B cell (primary cell): ENCODE measurements around the gene DEDD2. TPM values are rescaled to one million over a fixed set of nuclear protein-coding genes. Genes with fewer than 3 reads are reported as not detected.

Experiments
- ATAC-seq: fragments of 200-7000 bp; cut with Tn5 transposase; one replicate; pipeline ENCODE4 v1.10.0; 2021; ENCODE audit warnings: low read depth, mild to moderate bottlenecking, moderate number of reproducible peaks, moderate library complexity
- CTCF ChIA-PET: fragments of 350-600 bp; sonication (Branson Sonifier 250); formaldehyde crosslinking; loops from one replicate; lab custom pipeline; 2021; ENCODE audit warnings: antibody characterized with exemption, inconsistent platforms; lab: Charles Lee
- POLR2A ChIA-PET: fragments of 350-600 bp; sonication (Branson Sonifier 250); formaldehyde crosslinking; loops from one replicate; lab custom pipeline; 2021; ENCODE audit warnings: antibody characterized with exemption; lab: Charles Lee
- DNase-seq: peaks from one replicate; pipeline ENCODE4 v3.0.0; 2013
- H2AFZ ChIP-seq: 2 replicates; pipeline ENCODE4 v1.6.1; 2012; ENCODE audit warnings: mild to moderate bottlenecking, low read depth, low read length; ENCODE audit not compliant: insufficient read depth, poor library complexity, severe bottlenecking
- H3K27ac ChIP-seq, 2 donors: 1 replicate in 1 of 2; 2 replicates in 1 of 2; pipeline ENCODE4 v1.5.1; 2012 to 2013; ENCODE audit warnings: low read length in 2 of 2, mild to moderate bottlenecking in 2 of 2, moderate library complexity in 1 of 2
- H3K27me3 ChIP-seq, 4 experiments: fragments of 200-600 bp in 1 of 4; sonication (generic) in 1 of 4; replicated peaks in 1 of 4; 1 replicate in 2 of 4; 2 replicates in 2 of 4; pipeline versions ENCODE4 v1.6.1 to v1.7.0; 2013 to 2016; ENCODE audit warnings: low read length in 3 of 4, mild to moderate bottlenecking in 2 of 4, mixed read lengths in 1 of 4, moderate library complexity in 1 of 4; ENCODE audit not compliant: insufficient read depth in 4 of 4, control insufficient read depth in 3 of 4; ENCODE audit errors: control extremely low read depth in 1 of 4
- H3K36me3 ChIP-seq, 2 experiments: replicated peaks in 1 of 2; 1 replicate in 1 of 2; 2 replicates in 1 of 2; pipeline versions ENCODE4 v1.6.1 to v1.7.1; 2013; ENCODE audit warnings: low read length in 1 of 2; ENCODE audit not compliant: insufficient read depth in 2 of 2, control insufficient read depth in 1 of 2; ENCODE audit errors: control extremely low read depth in 1 of 2, extremely low read depth in 1 of 2
- H3K4me1 ChIP-seq, 2 donors: fragments of 200-600 bp in 1 of 2; sonication (generic) in 1 of 2; 1 replicate in 1 of 2; 2 replicates in 1 of 2; pipeline versions ENCODE4 v1.5.1 to v1.6.1; 2013 to 2017; ENCODE audit warnings: low read length in 2 of 2; ENCODE audit not compliant: control insufficient read depth in 2 of 2, insufficient read depth in 2 of 2
- H3K4me2 ChIP-seq: replicated peaks from 2 replicates; pipeline ENCODE3; 2012; ENCODE audit warnings: mild to moderate bottlenecking, low read depth, low read length; ENCODE audit not compliant: poor library complexity, severe bottlenecking
- H3K4me3 ChIP-seq, 5 experiments: fragments of 200-600 bp in 1 of 5; sonication (generic) in 1 of 5; 1 replicate in 3 of 5; 2 replicates in 2 of 5; pipeline versions ENCODE4 v1.5.1 to v1.7.0; 2011 to 2016; ENCODE audit warnings: low read length in 4 of 5, mild to moderate bottlenecking in 4 of 5, low read depth in 2 of 5, control low read depth in 1 of 5, moderate library complexity in 1 of 5; ENCODE audit not compliant: insufficient read depth in 1 of 5; ENCODE audit errors: control extremely low read depth in 1 of 5, extremely low read depth in 1 of 5
- H3K79me2 ChIP-seq: fragments of 200-600 bp; sonication (generic); one replicate; pipeline ENCODE4 v1.6.0; 2016; ENCODE audit warnings: low read length; ENCODE audit not compliant: control insufficient read depth, insufficient read depth
- H3K9ac ChIP-seq: fragments of 200-600 bp; sonication (generic); 2 replicates; pipeline ENCODE4 v1.6.1; 2017; ENCODE audit warnings: mild to moderate bottlenecking, low read length, moderate library complexity
- H3K9me3 ChIP-seq, 3 donors: one replicate each; pipeline versions ENCODE4 v1.6.1 to v1.7.1; 2013; ENCODE audit warnings: low read length in 2 of 3; ENCODE audit not compliant: control insufficient read depth in 2 of 3, insufficient read depth in 1 of 3; ENCODE audit errors: control extremely low read depth in 1 of 3
- H4K20me1 ChIP-seq: 2 replicates; pipeline ENCODE4 v1.6.0; 2012; ENCODE audit warnings: mild to moderate bottlenecking, low read length; ENCODE audit not compliant: insufficient read depth, control insufficient read depth, poor library complexity, severe bottlenecking
- H3K27ac Mint-ChIP-seq: one replicate; pipeline ENCODE4 v1.8.0; 2021; ENCODE audit warnings: mixed read lengths
- H3K27me3 Mint-ChIP-seq: one replicate; pipeline ENCODE4 v1.8.0; 2021; ENCODE audit warnings: mixed read lengths
- H3K4me1 Mint-ChIP-seq: one replicate; pipeline ENCODE4 v1.8.0; 2021; ENCODE audit warnings: mixed read lengths
- H3K4me3 Mint-ChIP-seq: one replicate; pipeline ENCODE4 v1.8.0; 2021; ENCODE audit warnings: mixed read lengths
- H3K9me3 Mint-ChIP-seq: one replicate; pipeline ENCODE4 v1.8.0; 2022; ENCODE audit warnings: mixed read lengths; ENCODE audit not compliant: insufficient read depth
- CTCF ChIP-seq: fragments of 200-600 bp; IDR thresholded peaks from one replicate; pipeline ENCODE4 v1.8.0; 2022; ENCODE audit warnings: antibody characterized with exemption, mild to moderate bottlenecking
- EZH2 ChIP-seq: IDR thresholded peaks from 2 replicates; pipeline ENCODE4 v1.6.1; 2012; ENCODE audit warnings: borderline replicate concordance, low read depth, mild to moderate bottlenecking, moderate library complexity, low read length; ENCODE audit not compliant: insufficient read depth, poor library complexity, severe bottlenecking
- WGBS: methylation state at CpG from one replicate; pipeline ENCODE4 v1.1.5; 2013; ENCODE audit warnings: missing lambda C conversion rate; ENCODE audit not compliant: insufficient coverage; 5-methylcytosine and 5-hydroxymethylcytosine counted together
- intact Hi-C: fragments of 100-400 bp; cut with micrococcal nuclease; formaldehyde crosslinking; loops from one replicate; pipeline ENCODE4 v1.10.0; 2022
- polyA plus RNA-seq: library from polyadenylated mRNA; depleted of rRNA; stranded (reverse); fragments of >200 nt; gene quantifications from 2 replicates; pipeline ENCODE4 v1.2.3, GENCODE V29; 2012
- total RNA-seq, 2 donors: library from RNA; stranded (reverse); fragments of 120-200 nt in 1 of 2; gene quantifications; 1 replicate in 1 of 2; 2 replicates in 1 of 2; pipeline versions ENCODE4 v1.2.3 to v1.2.4, GENCODE V29; 2013 to 2022

The DEDD2 gene
- total and polyA plus RNA-seq, 2 donors (not counting 1 experiment from before 2014, with no cell fraction given), result 52.8 to 90.6 TPM

GRCh38 chr19:42185277-42185676 lies 32.2 kb downstream of the DEDD2 start:
- no peaks in the 10 kb centered on the region for H3K9me3 ChIP-seq
- no peak overlapping the region for H3K27ac Mint-ChIP-seq
- no peak overlapping the region for H3K9ac ChIP-seq
- H3K4me3 ChIP-seq, result no peak overlapping the region
- H3K36me3 ChIP-seq, result no peaks in the 10 kb centered on the region
- H4K20me1 ChIP-seq, result peaks cover 9% of the 10 kb centered on the region
- H3K9me3 Mint-ChIP-seq, result no peaks in the 10 kb centered on the region
- intact Hi-C loops, result loop anchor here (2.0 kb wide), 1 partner anchor 14 kb away; no protein-coding TSS in a partner anchor
- peaks cover 33% of the 10 kb centered on the region in 2 donors for H3K4me1 ChIP-seq
- H3K27me3 ChIP-seq, result peaks cover 0 to 5% (median 3%) of the 10 kb centered on the region in 4 experiments
- ATAC-seq, result no peak
- H3K4me1 Mint-ChIP-seq, result peaks cover 41% of the 10 kb centered on the region
- no peak for DNase-seq
- peak overlapping the region; percentile 34 for H3K4me2 ChIP-seq
- CTCF ChIA-PET, result interaction anchor here (0.8 to 10.8 kb wide), 19 partner anchors 9 to 104 kb away, joined by 3 to 150 read pairs (median 6); partner anchors contain the start of gene POU2F2
- H3K27me3 Mint-ChIP-seq, result peaks cover under 1% of the 10 kb centered on the region
- H3K4me3 Mint-ChIP-seq, result no peak overlapping the region
- TF ChIP-seq EZH2, result no peak
- TF ChIP-seq CTCF, result no peak
- H2AFZ ChIP-seq, result no peak overlapping the region
- peak overlapping the region in 1 of 2 donors; percentile 10 for H3K27ac ChIP-seq
- POLR2A ChIA-PET, result interaction anchor here (1.4 kb wide), 1 partner anchor 34 kb away, joined by 7 read pairs; the partner anchor contains the start of gene ZNF526
- H3K79me2 ChIP-seq, result peaks cover 16% of the 10 kb centered on the region

- TF ChIP-seq EZH2 (no peak), CTCF (peak; percentile 91)
- ATAC-seq (peak; percentile 64), DNase-seq (peak; percentile 78)
- Mint-ChIP-seq H3K27ac (peak overlapping the region; percentile 27), H3K9me3 (no peaks in the 10 kb centered on the region), H3K4me3 (no peak overlapping the region), H3K27me3 (peaks cover 8% of the 10 kb centered on the region), H3K4me1 (peaks cover 41% of the 10 kb centered on the region)
- no peak overlapping the region for H2AFZ ChIP-seq
- no peaks in the 10 kb centered on the region for H3K36me3 ChIP-seq
- peak overlapping the region; percentile 34 for H3K4me2 ChIP-seq
- H3K27ac ChIP-seq, result no peak overlapping the region
- H4K20me1 ChIP-seq, result peaks cover 12% of the 10 kb centered on the region
- H3K9ac ChIP-seq, result no peak overlapping the region
- peaks cover 33 to 41% of the 10 kb centered on the region in 2 donors for H3K4me1 ChIP-seq
- no peak overlapping the region for H3K4me3 ChIP-seq
- ChIA-PET POLR2A (interaction anchor here (0.5 to 1.4 kb wide), 2 partner anchors 35 to 97 kb away, joined by 6 to 7 read pairs; partner anchors contain the start of gene ZNF526), CTCF (interaction anchor here (0.8 to 10.8 kb wide), 19 partner anchors 8 to 239 kb away, joined by 3 to 150 read pairs (median 5); partner anchors contain the start of gene POU2F2)
- peaks cover 0 to 13% (median 12%) of the 10 kb centered on the region in 4 experiments for H3K27me3 ChIP-seq
- intact Hi-C loops, result loop anchor here (1.0 to 5.0 kb wide), 4 partner anchors 14 to 113 kb away; no protein-coding TSS in a partner anchor
- 0% methylated on average over 1 of the region's 1 CpG for WGBS
- H3K9me3 ChIP-seq, result no peaks in the 10 kb centered on the region
- H3K79me2 ChIP-seq, result peaks cover 19% of the 10 kb centered on the region
Observed at GRCh38 chr19:42184401-42184861, 33.0 kb downstream of the DEDD2 start.
